ENCODE measurements around the gene SETD1A. TPM values are rescaled to one million over a fixed set of nuclear protein-coding genes. Genes with fewer than 3 reads are reported as not detected.

Gene SETD1A
- total RNA-seq, 1 experiment from 2014 or later, result 28.8 TPM

- Mint-ChIP-seq H3K36me3 (ENCODE audit: insufficient read depth, unreplicated experiment) (peaks cover 31% of the 10 kb centered on the region), H3K4me3 (ENCODE audit: low read depth, unreplicated experiment) (no peak overlapping the region), H3K9me3 (ENCODE audit: low read depth, unreplicated experiment) (no peaks in the 10 kb centered on the region), H3K27me3 (ENCODE audit: unreplicated experiment) (no peaks in the 10 kb centered on the region), H3K4me1 (ENCODE audit: low read depth, unreplicated experiment) (no peaks in the 10 kb centered on the region), H3K27ac (ENCODE audit: unreplicated experiment) (no peak overlapping the region)
- intact Hi-C loops (cut with micrococcal nuclease; ENCODE audit: unreplicated experiment), result loop anchor here (5.0 to 10.0 kb wide), 5 partner anchors 45 to 397 kb away; partner anchors contain the start of gene STX4
- DNase-seq, result no peak
- no peak for TF ChIP-seq CTCF (IDR thresholded peaks at IDR 0.05; ENCODE audit: unreplicated experiment)
- no TSS peak for BruUV-seq (replicated peaks)
- CTCF ChIA-PET, result interaction anchor here (0.6 to 1.1 kb wide), 2 partner anchors 173 to 358 kb away, joined by 3 to 4 read pairs; no protein-coding TSS in a partner anchor
Measured at GRCh38 chr16:30987581-30988190, 30.1 kb downstream of the SETD1A start.

- no peak for DNase-seq
- Mint-ChIP-seq H3K36me3 (ENCODE audit: insufficient read depth, unreplicated experiment) (peaks cover 21% of the 10 kb centered on the region), H3K27ac (ENCODE audit: unreplicated experiment) (no peak overlapping the region), H3K27me3 (ENCODE audit: unreplicated experiment) (no peaks in the 10 kb centered on the region), H3K4me3 (ENCODE audit: low read depth, unreplicated experiment) (no peak overlapping the region), H3K9me3 (ENCODE audit: low read depth, unreplicated experiment) (no peaks in the 10 kb centered on the region), H3K4me1 (ENCODE audit: low read depth, unreplicated experiment) (no peaks in the 10 kb centered on the region)
- intact Hi-C loops (cut with micrococcal nuclease; ENCODE audit: unreplicated experiment), result loop anchor here (5.0 to 10.0 kb wide), 5 partner anchors 43 to 395 kb away; partner anchors contain the start of gene STX4
- no peak for TF ChIP-seq CTCF (IDR thresholded peaks at IDR 0.05; ENCODE audit: unreplicated experiment)
- no TSS peak for BruUV-seq (replicated peaks)
- CTCF ChIA-PET, result no interaction called here
Measured at GRCh38 chr16:30989469-30990047, 32.0 kb downstream of the SETD1A start.

GRCh38 chr16:30990105-30990504 lies 32.6 kb downstream of the SETD1A start:
- CTCF ChIA-PET, result no interaction called here
- TF ChIP-seq CTCF (IDR thresholded peaks at IDR 0.05; ENCODE audit: unreplicated experiment), result no peak
- H3K36me3 Mint-ChIP-seq (ENCODE audit: insufficient read depth, unreplicated experiment), result peaks cover 15% of the 10 kb centered on the region
- no peaks in the 10 kb centered on the region for H3K4me1 Mint-ChIP-seq (ENCODE audit: low read depth, unreplicated experiment)
- no peak for DNase-seq
- H3K4me3 Mint-ChIP-seq (ENCODE audit: low read depth, unreplicated experiment), result no peak overlapping the region
- intact Hi-C loops (cut with micrococcal nuclease; ENCODE audit: unreplicated experiment), result no loop called here
- H3K9me3 Mint-ChIP-seq (ENCODE audit: low read depth, unreplicated experiment), result no peaks in the 10 kb centered on the region
- no peak overlapping the region for H3K27ac Mint-ChIP-seq (ENCODE audit: unreplicated experiment)
- BruUV-seq (replicated peaks), result no TSS peak
- no peaks in the 10 kb centered on the region for H3K27me3 Mint-ChIP-seq (ENCODE audit: unreplicated experiment)

GRCh38 chr16:30991052-30991451 lies 33.5 kb downstream of the SETD1A start:
- CTCF ChIA-PET, result interaction anchor here (0.6 kb wide), 1 partner anchor 170 kb away, joined by 3 read pairs; no protein-coding TSS in a partner anchor
- no TSS peak for BruUV-seq (replicated peaks)
- intact Hi-C loops (cut with micrococcal nuclease; ENCODE audit: unreplicated experiment), result no loop called here
- Mint-ChIP-seq H3K27ac (ENCODE audit: unreplicated experiment) (no peak overlapping the region), H3K27me3 (ENCODE audit: unreplicated experiment) (no peaks in the 10 kb centered on the region), H3K4me1 (ENCODE audit: low read depth, unreplicated experiment) (peaks cover 2% of the 10 kb centered on the region), H3K4me3 (ENCODE audit: low read depth, unreplicated experiment) (no peak overlapping the region), H3K9me3 (ENCODE audit: low read depth, unreplicated experiment) (no peaks in the 10 kb centered on the region), H3K36me3 (ENCODE audit: insufficient read depth, unreplicated experiment) (peaks cover 8% of the 10 kb centered on the region)
- TF ChIP-seq CTCF (IDR thresholded peaks at IDR 0.05; ENCODE audit: unreplicated experiment), result no peak
- DNase-seq, result no peak

Data from Calu3 (cell line).